ENCODE results near the gene LY6G5C. TPM values are rescaled to one million over a fixed set of nuclear protein-coding genes. Genes with fewer than 3 reads are reported as not detected.

Gene LY6G5C
- total and polyA plus RNA-seq, 2 of the 13 experiments (the other 11 are each of a cell fraction or from before 2014, with no cell fraction given) = 0.33 to 0.55 TPM

- TF ChIP-seq DBP (CRISPR knock-in tag; IDR thresholded peaks at IDR 0.05; ENCODE audit: not compliant biosample characterization) (no peak), SAP130 (CRISPR knock-in tag; IDR thresholded peaks at IDR 0.05; ENCODE audit: low read depth) (no peak), TIGD3 (CRISPR knock-in tag; IDR thresholded peaks at IDR 0.05; ENCODE audit: borderline replicate concordance) (no peak; the same call in 1 of the 2 replicates), ZNF574 (CRISPR knock-in tag; IDR thresholded peaks at IDR 0.05) (no peak), ATF7 (IDR thresholded peaks at IDR 0.05) (no peak), ATF7 (CRISPR knock-in tag; IDR thresholded peaks at IDR 0.05) (0 out of 2 replicates have a peak, but pooled peaks have one; percentile 6), CHD4 (IDR thresholded peaks at IDR 0.05; ENCODE audit: borderline replicate concordance, low read length) (peak; percentile 23; the same call in 1 of the 2 replicates), ZNF781 (CRISPR knock-in tag; IDR thresholded peaks at IDR 0.05; ENCODE audit: borderline replicate concordance, not compliant biosample characterization) (no peak), CC2D1A (CRISPR knock-in tag; IDR thresholded peaks at IDR 0.05) (0 out of 2 replicates have a peak, but pooled peaks have one; percentile 15), THRA (CRISPR knock-in tag; IDR thresholded peaks at IDR 0.05; ENCODE audit: borderline replicate concordance) (peak; percentile 67; the same call in 1 of the 2 replicates), ARID2 (CRISPR knock-in tag; IDR thresholded peaks at IDR 0.05; ENCODE audit: borderline replicate concordance) (no peak), ZNF354B (CRISPR knock-in tag; IDR thresholded peaks at IDR 0.05) (0 out of 2 replicates have a peak, but pooled peaks have one; percentile 40), ZNF790 (CRISPR knock-in tag; IDR thresholded peaks at IDR 0.05; ENCODE audit: borderline replicate concordance) (0 out of 2 replicates have a peak, but pooled peaks have one; percentile 10), KLF16 (CRISPR knock-in tag; IDR thresholded peaks at IDR 0.05) (0 out of 4 replicates have a peak, but pooled peaks of 1 of the 2 experiments have one; percentile 53), ZNF20 (CRISPR knock-in tag; IDR thresholded peaks at IDR 0.05) (no peak), ERF (CRISPR knock-in tag; IDR thresholded peaks at IDR 0.05) (no peak), ZBTB21 (CRISPR knock-in tag; IDR thresholded peaks at IDR 0.05) (no peak), JUNB (CRISPR knock-in tag; IDR thresholded peaks at IDR 0.05; ENCODE audit: borderline replicate concordance) (no peak), ZBTB46 (CRISPR knock-in tag; IDR thresholded peaks at IDR 0.05; ENCODE audit: borderline replicate concordance) (no peak)
Observed at GRCh38 chr6:31654574-31655348, 26.1 kb downstream of the LY6G5C start (continued).
